Ovary (tissue), 9 donors: ENCODE results near the gene NGRN. TPM values are rescaled to one million over a fixed set of nuclear protein-coding genes. Genes with fewer than 3 reads are reported as not detected.

Experiments
- DNase-seq, 5 donors: peaks; one replicate each; pipeline ENCODE4 v3.0.0-alpha.2; 2019 to 2020
- H3K27ac ChIP-seq, 2 donors: fragments of 200-600 bp; one replicate each; pipeline versions ENCODE4 v1.5.1 to v1.8.0; 2019 to 2022
- H3K27me3 ChIP-seq: fragments of 200-600 bp; one replicate; pipeline ENCODE4 v1.8.0; 2022
- H3K36me3 ChIP-seq: fragments of 200-600 bp; sonication (generic); one replicate; pipeline ENCODE4 v1.5.1; 2019
- H3K4me1 ChIP-seq: one replicate; pipeline ENCODE4 v1.8.1; 2013; ENCODE audit warnings: mild to moderate bottlenecking, moderate library complexity; ENCODE audit not compliant: insufficient read depth
- H3K4me3 ChIP-seq: fragments of 200-600 bp; sonication (generic); one replicate; pipeline ENCODE4 v1.5.1; 2017
- H3K9me3 ChIP-seq, 2 donors: fragments of 200-600 bp in 1 of 2; sonication (generic) in 1 of 2; one replicate each; pipeline versions ENCODE4 v1.5.1 to v1.8.1; 2013 to 2019; ENCODE audit warnings: mild to moderate bottlenecking in 1 of 2, moderate library complexity in 1 of 2
- CTCF ChIP-seq, 3 donors: fragments of 450-650 bp in 2 of 3; fragments of 200-600 bp in 1 of 3; IDR thresholded peaks; one replicate each; pipeline versions ENCODE4 v1.5.1 to v1.8.0; 2016 to 2022; ENCODE audit warnings: antibody characterized with exemption in 3 of 3, mild to moderate bottlenecking in 1 of 3
- EP300 ChIP-seq: sonication (generic); formaldehyde crosslinking; IDR thresholded peaks from one replicate; pipeline ENCODE4 v1.6.1; 2017; ENCODE audit warnings: antibody characterized with exemption
- POLR2A ChIP-seq: fragments of 450-650 bp; IDR thresholded peaks from one replicate; pipeline ENCODE4 v1.6.1; 2017; ENCODE audit warnings: antibody characterized with exemption, mild to moderate bottlenecking, moderate library complexity
- WGBS, 3 donors: extraction: QIAGEN DNeasy Blood & Tissue Kit in 1 of 3; methylation state at CpG; one replicate each; pipeline versions ENCODE4 v1.1.5 to v1.1.7; 2013 to 2017; 5-methylcytosine and 5-hydroxymethylcytosine counted together
- intact Hi-C, 4 donors: fragments of 100-400 bp; cut with DNase I; formaldehyde crosslinking; loops; one replicate each; pipeline versions ENCODE4 v1.11.0 to v1.15.1; 2022 to 2023
- polyA plus RNA-seq, 2 donors: library from polyadenylated mRNA; stranded (reverse); fragments of 200-250 nt in 1 of 2; fragments of 350-450 nt in 1 of 2; fragmentation: Illumina TruSeq in 1 of 2; extraction: RNeasy Lipid Tissue Mini Kit (QIAGEN cat#74804) in 1 of 2; gene quantifications; one replicate each; pipeline ENCODE4 v1.2.3, GENCODE V29; 2013 to 2014
- total RNA-seq, 7 donors: library from RNA; depleted of rRNA in 2 of 7; stranded (reverse); fragments of >200 nt in 2 of 7; fragmentation: NEBNext Ultra II Directional in 3 of 7; extraction: Animal tissue kit (Norgen Biotek cat#: 25700) in 3 of 7; gene quantifications; one replicate each; pipeline versions ENCODE4 v1.1.0 to v1.2.4, GENCODE V29; 2016 to 2023
- donor health status: DM: no; HTN: no; CAD: no; lungs with moderate emphysema.
- donor health status: DM: no; HTN: no; CAD: no.
- donor health status: Bipolar disorder and iron deficiency.
- donor health status: DM: yes; HTN: yes; CAD: no.
- donor health status: DM: no; HTN: no; CAD: no.
- donor health status: DM: yes; HTN: yes; CAD: no.

The NGRN gene
- total and polyA plus RNA-seq, 9 donors, result 52.8 to 112 (median 86.0) TPM

- H3K4me3 ChIP-seq, result no peak overlapping the region
- intact Hi-C loops, result loop anchor here in 2 of 4 donors (10.0 kb wide), 3 partner anchors 144 to 334 kb away; partner anchors contain the start of gene AP3S2 (in 1 of the 2)
- no peak for DNase-seq
- H3K36me3 ChIP-seq, result no peaks in the 10 kb centered on the region
- no peaks in the 10 kb centered on the region for H3K9me3 ChIP-seq
- TF ChIP-seq CTCF (IDR thresholded peaks at IDR 0.05), result no peak
- TF ChIP-seq POLR2A, result no peak
- no peak for TF ChIP-seq EP300
- peaks cover 3% of the 10 kb centered on the region for H3K4me1 ChIP-seq
- WGBS, 3 donors, result 66 to 72% (median 69%) methylated on average over 15 of the region's 15 CpGs
- H3K27ac ChIP-seq, result no peak overlapping the region
- no peaks in the 10 kb centered on the region for H3K27me3 ChIP-seq
Measured at GRCh38 chr15:90228960-90229359, 36.5 kb upstream of the NGRN start.

DNA sequence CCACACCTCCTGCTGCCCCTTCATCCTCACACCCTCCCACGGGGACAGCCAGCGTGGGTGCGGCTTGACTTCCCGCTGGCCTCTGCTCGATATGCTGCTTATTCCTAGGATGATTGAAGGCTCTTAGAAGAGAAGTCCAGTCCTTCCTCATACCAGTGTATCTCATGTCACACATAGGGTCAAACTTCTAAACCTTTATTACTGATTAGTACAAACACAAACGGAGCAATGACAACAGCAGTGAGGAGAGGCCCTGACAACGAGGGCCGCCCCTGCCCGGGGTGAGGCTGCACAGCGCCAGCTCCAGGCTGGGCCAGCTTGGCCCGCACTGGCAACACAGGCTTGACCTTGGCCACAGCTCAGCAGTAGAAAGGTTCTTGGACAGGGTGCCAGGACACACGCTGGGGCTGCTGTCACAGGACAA lies 35.4 kb upstream of the NGRN start:
- WGBS, 3 donors, result 61 to 70% (median 69%) methylated on average over 12 of the region's 12 CpGs
- no peaks in the 10 kb centered on the region for H3K36me3 ChIP-seq
- H3K27me3 ChIP-seq, result no peaks in the 10 kb centered on the region
- TF ChIP-seq CTCF (IDR thresholded peaks at IDR 0.05), result no peak
- TF ChIP-seq EP300, result no peak
- TF ChIP-seq POLR2A, result no peak
- intact Hi-C loops, result loop anchor here in 1 of 4 donors (5.0 kb wide), 1 partner anchor 68 kb away; no protein-coding TSS in a partner anchor
- DNase-seq, result no peak
- H3K9me3 ChIP-seq, result no peaks in the 10 kb centered on the region
- no peak overlapping the region for H3K27ac ChIP-seq
- H3K4me1 ChIP-seq, result peaks cover 4% of the 10 kb centered on the region
- H3K4me3 ChIP-seq, result no peak overlapping the region

GRCh38 chr15:90230610-90231009 lies 34.9 kb upstream of the NGRN start:
- TF ChIP-seq EP300, result no peak
- no peak for TF ChIP-seq CTCF (IDR thresholded peaks at IDR 0.05)
- TF ChIP-seq POLR2A, result no peak
- Histone ChIP-seq H3K27me3 (no peaks in the 10 kb centered on the region), H3K4me1 (peaks cover 4% of the 10 kb centered on the region), H3K9me3 (no peaks in the 10 kb centered on the region), H3K4me3 (no peak overlapping the region), H3K36me3 (no peaks in the 10 kb centered on the region), H3K27ac (no peak overlapping the region)
- 82 to 91% (median 85%) methylated on average over 8 of the region's 8 CpGs for WGBS, 3 donors
- intact Hi-C loops, result loop anchor here in 1 of 4 donors (5.0 kb wide), 1 partner anchor 68 kb away; no protein-coding TSS in a partner anchor
- DNase-seq, result no peak

DNA sequence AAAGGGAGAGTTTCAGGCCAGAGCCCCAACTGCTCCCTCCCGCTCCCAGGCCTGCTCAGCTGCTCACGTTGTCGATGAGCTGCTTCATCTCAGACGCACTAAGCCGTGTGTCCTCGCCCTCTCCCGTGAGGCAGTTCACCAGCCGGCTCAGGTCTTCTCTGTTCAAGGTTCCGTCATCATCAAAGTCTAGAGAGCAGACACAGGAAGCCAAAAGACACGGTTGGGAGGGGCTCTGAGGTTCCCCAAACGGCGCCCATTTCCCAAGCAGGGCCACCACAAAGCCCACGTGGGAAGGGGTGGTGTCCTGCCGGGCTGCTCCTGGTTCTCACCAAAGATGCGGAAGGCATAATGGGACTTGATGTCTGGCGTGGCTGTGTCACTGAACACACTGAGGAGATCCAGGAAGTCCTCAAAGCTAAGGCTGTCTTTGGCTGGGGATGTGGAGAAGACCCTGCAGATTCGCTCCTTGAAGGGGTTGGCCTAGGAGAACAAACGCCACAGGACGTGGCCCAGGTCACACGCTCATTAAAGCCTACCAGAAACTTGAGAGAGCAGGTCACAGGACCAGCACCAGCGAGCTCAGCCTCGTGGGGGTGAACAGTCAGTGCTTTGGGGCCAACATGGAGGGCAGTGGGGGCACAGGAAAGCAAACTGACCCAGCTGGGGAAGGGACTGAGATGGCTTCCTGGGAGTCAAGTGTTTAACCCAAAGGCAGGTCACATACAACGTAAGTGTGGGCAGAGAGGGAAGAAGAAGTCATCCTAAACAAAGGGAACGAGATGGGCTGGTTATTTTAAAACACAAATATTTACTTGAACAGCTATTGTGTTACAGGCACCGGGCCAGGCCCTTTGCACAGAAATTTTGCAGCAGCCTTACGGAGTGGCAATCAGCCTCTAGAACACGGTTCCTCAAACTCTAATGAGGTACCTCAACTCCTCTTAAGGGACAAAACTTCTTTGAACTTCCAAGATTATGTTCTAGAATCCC lies 34.1 kb upstream of the NGRN start:
- Histone ChIP-seq H3K27ac (no peak overlapping the region), H3K4me1 (peaks cover 4% of the 10 kb centered on the region), H3K4me3 (no peak overlapping the region), H3K27me3 (no peaks in the 10 kb centered on the region), H3K9me3 (no peaks in the 10 kb centered on the region), H3K36me3 (no peaks in the 10 kb centered on the region)
- no peak for TF ChIP-seq EP300
- intact Hi-C loops, result loop anchor here in 1 of 4 donors (5.0 kb wide), 1 partner anchor 69 kb away; no protein-coding TSS in a partner anchor
- 70 to 73% (median 72%) methylated on average over 27 of the region's 27 CpGs for WGBS, 3 donors
- DNase-seq, result no peak

DNA sequence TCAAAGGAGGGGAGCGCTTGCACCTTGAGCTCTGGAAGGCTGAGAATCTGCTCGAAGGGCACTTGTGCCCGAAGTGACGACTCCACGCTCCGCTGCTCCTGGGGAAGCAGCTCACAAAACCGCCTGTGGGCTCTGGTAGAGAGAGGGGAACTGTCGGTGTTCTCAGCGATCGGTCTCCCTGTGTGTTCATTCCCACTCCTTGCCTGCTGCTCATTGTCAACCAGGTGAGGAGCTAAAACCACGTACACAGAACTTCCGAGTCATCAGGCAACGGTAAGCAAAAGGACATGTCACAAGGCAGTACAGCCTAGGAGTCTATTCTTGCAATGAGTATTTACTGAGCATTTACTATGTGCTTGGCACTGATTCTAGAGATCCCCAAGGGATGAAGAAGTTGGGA lies 33.3 kb upstream of the NGRN start:
- Histone ChIP-seq H3K36me3 (no peaks in the 10 kb centered on the region), H3K4me3 (no peak overlapping the region), H3K4me1 (peaks cover 4% of the 10 kb centered on the region), H3K9me3 (no peaks in the 10 kb centered on the region), H3K27me3 (no peaks in the 10 kb centered on the region), H3K27ac (no peak overlapping the region)
- WGBS, 3 donors, result 85 to 91% (median 87%) methylated on average over 13 of the region's 13 CpGs
- no peak for DNase-seq
- TF ChIP-seq CTCF (IDR thresholded peaks at IDR 0.05) (no peak), EP300 (no peak), POLR2A (no peak)
- intact Hi-C loops, result loop anchor here in 1 of 4 donors (5.0 kb wide), 1 partner anchor 70 kb away; no protein-coding TSS in a partner anchor
